GM21360 (cell line): ENCODE results near the gene BAIAP2.
"Not testable (repeated sequence)": the region's sequence is repeated elsewhere in the genome, so short reads cannot be mapped to it uniquely, and the experiment has no call there.

Experiments used
- ATAC-seq: cut with Tn5 transposase; IDR thresholded peaks from one replicate; pipeline ENCODE4 v1.9.1; 2021; ENCODE audit warnings: mild to moderate bottlenecking, moderate library complexity; ENCODE audit not compliant: unreplicated experiment

BAIAP2 gene

GRCh38 chr17:81066072-81066471 lies 31.1 kb downstream of the BAIAP2 start:
- no peak for ATAC-seq

- ATAC-seq: no peak
These were observed 31.9 kb downstream of the BAIAP2 start for GRCh38 chr17:81066771-81067315.

- ATAC-seq: no peak
These were observed 32.5 kb downstream of the BAIAP2 start for GRCh38 chr17:81067391-81067811.

- no peak for ATAC-seq
These were observed 33.6 kb downstream of the BAIAP2 start for GRCh38 chr17:81068411-81069134.

- no peak for ATAC-seq
These were observed 34.2 kb downstream of the BAIAP2 start for GRCh38 chr17:81069135-81069645.

- no peak for ATAC-seq
These were observed 35.7 kb downstream of the BAIAP2 start for GRCh38 chr17:81070541-81071246.

- no peak for ATAC-seq
These were observed 37.1 kb downstream of the BAIAP2 start for GRCh38 chr17:81071761-81072741.

GRCh38 chr17:81073967-81074839 lies 39.3 kb downstream of the BAIAP2 start:
- no peak for ATAC-seq

GRCh38 chr17:81074875-81075274 lies 39.9 kb downstream of the BAIAP2 start:
- no peak for ATAC-seq

- no peak for ATAC-seq
These were observed 40.4 kb downstream of the BAIAP2 start for GRCh38 chr17:81075307-81075706.

- ATAC-seq: no peak
These were observed 41.3 kb downstream of the BAIAP2 start for GRCh38 chr17:81076141-81076679.

- ATAC-seq: not testable (repeated sequence)
These were observed 43.3 kb downstream of the BAIAP2 start for GRCh38 chr17:81078026-81078913.

- no peak for ATAC-seq
These were observed 45.1 kb downstream of the BAIAP2 start for GRCh38 chr17:81080019-81080418.

GRCh38 chr17:81081222-81082176 lies 46.5 kb downstream of the BAIAP2 start:
- no peak for ATAC-seq

- ATAC-seq: no peak
These were observed 47.5 kb downstream of the BAIAP2 start for GRCh38 chr17:81082177-81083073.

GRCh38 chr17:81083125-81083765 lies 48.3 kb downstream of the BAIAP2 start:
- no peak for ATAC-seq
